Measurements from ENCODE around the gene KATNAL1.

The KATNAL1 gene

DNA sequence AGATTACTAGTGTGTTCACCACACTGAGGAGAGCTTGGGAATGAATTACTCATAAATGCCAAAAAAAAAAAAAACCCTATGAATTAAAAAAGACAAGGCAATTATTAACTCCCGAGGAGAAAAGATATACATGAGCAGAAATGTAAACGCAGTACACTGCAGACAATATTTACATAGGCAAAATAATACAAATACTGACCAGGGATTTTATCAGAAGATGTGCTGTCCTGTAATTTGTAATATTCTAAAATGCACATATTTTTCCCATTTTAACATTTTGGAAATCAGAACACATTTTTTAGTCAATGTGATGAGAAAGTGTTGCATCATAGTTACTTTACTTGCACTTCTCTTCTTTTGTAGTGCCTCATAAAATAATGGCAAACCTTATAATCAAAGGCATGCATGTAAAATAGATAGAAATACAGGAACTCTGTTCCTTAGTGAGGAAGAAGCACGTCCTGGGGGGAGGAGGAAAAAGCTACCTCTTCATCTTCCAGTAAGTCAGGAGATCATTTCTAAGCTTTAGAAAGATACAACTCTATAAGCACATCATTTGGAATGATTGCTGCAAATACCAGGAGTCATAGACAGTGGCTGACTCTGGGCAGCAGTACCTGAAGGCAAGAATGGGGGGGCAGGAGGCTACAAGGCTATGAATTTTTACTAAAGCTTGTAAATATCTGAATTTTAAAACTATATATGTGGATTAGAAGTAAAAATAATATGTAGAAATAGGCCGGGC, 46.3 kb upstream of the KATNAL1 start:
- Histone ChIP-seq H3K18ac (ENCODE audit: low read depth in 1 of 2, low read length in 2 of 2) (no peak overlapping the region), H2BK12ac (ENCODE audit: low read length in 2 of 2) (no peak overlapping the region), H3K27me3 (ENCODE audit: control insufficient read depth in 1 of 2, insufficient read depth in 1 of 2, low read length in 2 of 2) (no peaks in the 10 kb centered on the region), H3K79me1 (replicated peaks; ENCODE audit: low read length, poor library complexity, severe bottlenecking) (no peaks in the 10 kb centered on the region), H3K4ac (ENCODE audit: low read depth in 1 of 2, low read length in 2 of 2) (no peak overlapping the region), H2BK120ac (ENCODE audit: low read depth, low read length) (no peak overlapping the region), H3K27ac (ENCODE audit: low read length, poor library complexity, severe bottlenecking) (peak overlapping the region; percentile 17), H3K4me3 (ENCODE audit: insufficient read depth in 1 of 2, low read depth in 1 of 2, low read length in 2 of 2) (no peak overlapping the region), H2AFZ (ENCODE audit: low read depth, low read length) (no peak overlapping the region), H4K8ac (ENCODE audit: low read length) (no peak overlapping the region), H3K23ac (ENCODE audit: low read length in 2 of 2) (no peak overlapping the region), H3K4me1 (ENCODE audit: control insufficient read depth, insufficient read depth, low read depth, low read length) (peaks cover 12% of the 10 kb centered on the region), H3K9ac (ENCODE audit: low read length) (no peak overlapping the region), H3K14ac (ENCODE audit: low read length in 2 of 2) (no peak overlapping the region), H3K4me2 (ENCODE audit: low read length, poor library complexity, severe bottlenecking) (no peak overlapping the region), H2BK5ac (ENCODE audit: low read depth, low read length, poor library complexity, severe bottlenecking) (no peak overlapping the region), H3K9me3 (ENCODE audit: control insufficient read depth, low read length) (peaks cover 9% of the 10 kb centered on the region), H2BK15ac (ENCODE audit: low read depth, poor library complexity, severe bottlenecking) (no peak overlapping the region), H2AK5ac (ENCODE audit: low read length, severe bottlenecking) (peak overlapping the region; percentile 84), H4K91ac (ENCODE audit: low read length) (no peak overlapping the region), H3K36me3 (ENCODE audit: control insufficient read depth in 1 of 2, insufficient read depth in 2 of 2, low read depth in 1 of 2, low read length in 2 of 2) (no peaks in the 10 kb centered on the region)
- no CpG with 5 or more reads among the region's 4 CpGs for WGBS
- DNase-seq = no peak

DNA sequence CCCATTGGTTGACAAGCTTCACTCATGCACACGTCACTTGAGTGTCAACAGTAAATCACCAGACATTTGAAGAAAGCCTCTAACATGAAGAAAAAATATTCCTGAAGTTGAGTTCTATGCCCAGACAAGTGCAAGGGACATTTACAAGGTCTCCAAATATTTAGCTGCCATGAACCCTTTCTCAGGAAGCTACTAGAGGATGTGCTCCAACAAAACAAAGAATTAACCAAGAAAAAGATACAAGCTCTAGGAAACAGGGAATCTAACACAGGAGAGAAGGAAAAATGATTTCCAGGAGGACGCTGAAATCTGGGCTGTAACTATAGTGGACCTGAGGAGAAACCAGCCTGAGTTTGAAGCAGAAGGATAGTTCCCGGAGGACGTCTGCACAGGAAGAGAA, 45.7 kb upstream of the KATNAL1 start:
- no peak overlapping the region for H3K14ac ChIP-seq (ENCODE audit: low read length in 2 of 2)
- no peak overlapping the region for H3K4ac ChIP-seq (ENCODE audit: low read depth in 1 of 2, low read length in 2 of 2)
- H3K9me3 ChIP-seq (ENCODE audit: control insufficient read depth, low read length) = peaks cover 9% of the 10 kb centered on the region
- no peaks in the 10 kb centered on the region for H3K79me1 ChIP-seq (replicated peaks; ENCODE audit: low read length, poor library complexity, severe bottlenecking)
- no peak for DNase-seq
- H2BK15ac ChIP-seq (ENCODE audit: low read depth, poor library complexity, severe bottlenecking) = no peak overlapping the region
- H3K4me2 ChIP-seq (ENCODE audit: low read length, poor library complexity, severe bottlenecking) = no peak overlapping the region
- no peak overlapping the region for H2AFZ ChIP-seq (ENCODE audit: low read depth, low read length)
- no peak overlapping the region for H2BK5ac ChIP-seq (ENCODE audit: low read depth, low read length, poor library complexity, severe bottlenecking)
- peaks cover 12% of the 10 kb centered on the region for H3K4me1 ChIP-seq (ENCODE audit: control insufficient read depth, insufficient read depth, low read depth, low read length)
- H2AK5ac ChIP-seq (ENCODE audit: low read length, severe bottlenecking) = no peak overlapping the region
- no peak overlapping the region for H3K27ac ChIP-seq (ENCODE audit: low read length, poor library complexity, severe bottlenecking)
- no peak overlapping the region for H2BK12ac ChIP-seq (ENCODE audit: low read length in 2 of 2)
- no peak overlapping the region for H3K18ac ChIP-seq (ENCODE audit: low read depth in 1 of 2, low read length in 2 of 2)
- H3K4me3 ChIP-seq (ENCODE audit: insufficient read depth in 1 of 2, low read depth in 1 of 2, low read length in 2 of 2) = no peak overlapping the region
- no peak overlapping the region for H3K23ac ChIP-seq (ENCODE audit: low read length in 2 of 2)
- no peak overlapping the region for H4K8ac ChIP-seq (ENCODE audit: low read length)
- WGBS = 98% methylated on average over 2 of the region's 4 CpGs
- no peaks in the 10 kb centered on the region for H3K27me3 ChIP-seq (ENCODE audit: control insufficient read depth in 1 of 2, insufficient read depth in 1 of 2, low read length in 2 of 2)
- H3K36me3 ChIP-seq (ENCODE audit: control insufficient read depth in 1 of 2, insufficient read depth in 2 of 2, low read depth in 1 of 2, low read length in 2 of 2) = no peaks in the 10 kb centered on the region
- no peak overlapping the region for H2BK120ac ChIP-seq (ENCODE audit: low read depth, low read length)
- no peak overlapping the region for H4K91ac ChIP-seq (ENCODE audit: low read length)
- H3K9ac ChIP-seq (ENCODE audit: low read length) = no peak overlapping the region

DNA sequence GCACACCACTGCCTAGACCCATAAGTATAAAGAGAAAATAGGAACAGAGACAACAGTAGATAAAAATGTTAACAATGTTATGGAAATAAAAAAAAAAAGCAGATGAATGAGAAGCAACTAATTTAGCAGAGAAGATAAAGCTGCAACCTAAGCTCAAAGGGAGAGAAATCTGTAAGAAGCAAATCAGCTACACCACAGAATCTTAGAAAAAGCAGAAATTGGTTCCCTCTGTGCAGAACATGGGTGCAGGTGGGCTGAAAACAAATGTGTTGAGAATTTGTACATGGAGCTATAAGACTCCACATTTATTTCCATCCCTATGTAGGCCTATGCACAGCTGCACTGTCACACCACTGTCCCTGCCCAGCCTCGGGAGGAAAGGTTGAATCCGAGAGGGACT, 44.8 kb upstream of the KATNAL1 start:
- Histone ChIP-seq H3K27ac (ENCODE audit: low read length, poor library complexity, severe bottlenecking) (no peak overlapping the region), H3K36me3 (ENCODE audit: control insufficient read depth in 1 of 2, insufficient read depth in 2 of 2, low read depth in 1 of 2, low read length in 2 of 2) (no peaks in the 10 kb centered on the region), H3K9me3 (ENCODE audit: control insufficient read depth, low read length) (peaks cover 9% of the 10 kb centered on the region), H2BK12ac (ENCODE audit: low read length in 2 of 2) (no peak overlapping the region), H3K14ac (ENCODE audit: low read length in 2 of 2) (no peak overlapping the region), H3K27me3 (ENCODE audit: control insufficient read depth in 1 of 2, insufficient read depth in 1 of 2, low read length in 2 of 2) (no peaks in the 10 kb centered on the region), H3K4me2 (ENCODE audit: low read length, poor library complexity, severe bottlenecking) (no peak overlapping the region), H3K23ac (ENCODE audit: low read length in 2 of 2) (no peak overlapping the region), H3K18ac (ENCODE audit: low read depth in 1 of 2, low read length in 2 of 2) (no peak overlapping the region), H3K9ac (ENCODE audit: low read length) (no peak overlapping the region), H2AK5ac (ENCODE audit: low read length, severe bottlenecking) (no peak overlapping the region), H2BK5ac (ENCODE audit: low read depth, low read length, poor library complexity, severe bottlenecking) (no peak overlapping the region), H2BK120ac (ENCODE audit: low read depth, low read length) (no peak overlapping the region), H4K91ac (ENCODE audit: low read length) (no peak overlapping the region), H2BK15ac (ENCODE audit: low read depth, poor library complexity, severe bottlenecking) (no peak overlapping the region), H3K4me3 (ENCODE audit: insufficient read depth in 1 of 2, low read depth in 1 of 2, low read length in 2 of 2) (no peak overlapping the region), H3K4ac (ENCODE audit: low read depth in 1 of 2, low read length in 2 of 2) (no peak overlapping the region), H4K8ac (ENCODE audit: low read length) (no peak overlapping the region), H2AFZ (ENCODE audit: low read depth, low read length) (no peak overlapping the region), H3K79me1 (replicated peaks; ENCODE audit: low read length, poor library complexity, severe bottlenecking) (no peaks in the 10 kb centered on the region), H3K4me1 (ENCODE audit: control insufficient read depth, insufficient read depth, low read depth, low read length) (peaks cover 10% of the 10 kb centered on the region)
- WGBS = 96% methylated on average over 2 of the region's 2 CpGs
- no peak for DNase-seq

DNA sequence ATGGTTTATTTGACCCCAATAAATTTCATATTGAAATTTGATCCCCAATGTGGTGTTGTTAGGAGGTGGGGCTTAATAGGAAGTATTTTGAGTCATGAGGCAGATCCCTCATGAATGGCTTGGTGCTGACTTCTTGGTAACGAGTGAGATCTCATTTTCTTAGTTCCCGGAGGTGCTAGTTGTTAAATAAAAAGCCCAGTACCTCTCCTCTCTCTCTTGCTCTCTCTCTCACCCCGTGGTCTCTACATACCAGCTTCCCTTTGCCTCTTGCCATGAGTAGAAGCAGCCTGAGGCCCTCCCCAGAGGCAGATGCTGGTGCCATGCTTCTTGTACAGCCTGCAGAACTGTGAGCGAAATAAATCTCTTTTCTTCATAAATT, 39.4 kb upstream of the KATNAL1 start:
- H2AK5ac ChIP-seq (ENCODE audit: low read length, severe bottlenecking) = no peak overlapping the region
- no peak overlapping the region for H3K23ac ChIP-seq (ENCODE audit: low read length in 2 of 2)
- no peak overlapping the region for H3K14ac ChIP-seq (ENCODE audit: low read length in 2 of 2)
- H2BK5ac ChIP-seq (ENCODE audit: low read depth, low read length, poor library complexity, severe bottlenecking) = no peak overlapping the region
- H3K4me2 ChIP-seq (ENCODE audit: low read length, poor library complexity, severe bottlenecking) = no peak overlapping the region
- no peaks in the 10 kb centered on the region for H3K27me3 ChIP-seq (ENCODE audit: control insufficient read depth in 1 of 2, insufficient read depth in 1 of 2, low read length in 2 of 2)
- no peak overlapping the region for H3K18ac ChIP-seq (ENCODE audit: low read depth in 1 of 2, low read length in 2 of 2)
- no peak overlapping the region for H2BK12ac ChIP-seq (ENCODE audit: low read length in 2 of 2)
- no peak overlapping the region for H2BK120ac ChIP-seq (ENCODE audit: low read depth, low read length)
- no peak overlapping the region for H4K91ac ChIP-seq (ENCODE audit: low read length)
- no peak overlapping the region for H2AFZ ChIP-seq (ENCODE audit: low read depth, low read length)
- H3K79me1 ChIP-seq (replicated peaks; ENCODE audit: low read length, poor library complexity, severe bottlenecking) = no peaks in the 10 kb centered on the region
- no peak overlapping the region for H3K4me3 ChIP-seq (ENCODE audit: insufficient read depth in 1 of 2, low read depth in 1 of 2, low read length in 2 of 2)
- H3K4me1 ChIP-seq (ENCODE audit: control insufficient read depth, insufficient read depth, low read depth, low read length) = peaks cover 3% of the 10 kb centered on the region
- H3K27ac ChIP-seq (ENCODE audit: low read length, poor library complexity, severe bottlenecking) = no peak overlapping the region
- no peak overlapping the region for H3K4ac ChIP-seq (ENCODE audit: low read depth in 1 of 2, low read length in 2 of 2)
- H4K8ac ChIP-seq (ENCODE audit: low read length) = no peak overlapping the region
- H2BK15ac ChIP-seq (ENCODE audit: low read depth, poor library complexity, severe bottlenecking) = no peak overlapping the region
- DNase-seq = no peak
- no peaks in the 10 kb centered on the region for H3K9me3 ChIP-seq (ENCODE audit: control insufficient read depth, low read length)
- H3K9ac ChIP-seq (ENCODE audit: low read length) = no peak overlapping the region
- no peaks in the 10 kb centered on the region for H3K36me3 ChIP-seq (ENCODE audit: control insufficient read depth in 1 of 2, insufficient read depth in 2 of 2, low read depth in 1 of 2, low read length in 2 of 2)
- 75% methylated on average over 3 of the region's 4 CpGs for WGBS
